Neural cell (in vitro differentiated cells): ENCODE data around the gene C7.

Experiments
- EZH2 ChIP-seq: fragments of 200-600, 300-800 bp; shearing (Covaris generic), sonication (generic); IDR thresholded peaks from 2 replicates; pipeline ENCODE4 v1.6.1; 2014; ENCODE audit warnings: antibody characterized with exemption, low read length, borderline replicate concordance, mild to moderate bottlenecking; ENCODE audit not compliant: insufficient read depth, poor library complexity, severe bottlenecking
- MXI1 ChIP-seq: fragments of 450-650 bp; conservative IDR thresholded peaks from 2 replicates; pipeline ENCODE4 v1.6.1; 2014; ENCODE audit warnings: antibody characterized with exemption, mild to moderate bottlenecking; ENCODE audit not compliant: poor library complexity, severe bottlenecking
- POLR2AphosphoS5 ChIP-seq: IDR thresholded peaks from 2 replicates; pipeline ENCODE4 v1.6.1; 2012
- TF ChIP-seq, protein P1 (sequence below): fragments of 450-650 bp; IDR thresholded peaks from 2 replicates; pipeline ENCODE4 v1.5.1; 2014; ENCODE audit warnings: antibody characterized with exemption, mild to moderate bottlenecking, moderate library complexity; ENCODE audit not compliant: poor library complexity, severe bottlenecking
- TF ChIP-seq, protein P2 (sequence below): IDR thresholded peaks from 2 replicates; pipeline ENCODE4 v1.6.1; 2012; ENCODE audit warnings: borderline replicate concordance

DNA sequence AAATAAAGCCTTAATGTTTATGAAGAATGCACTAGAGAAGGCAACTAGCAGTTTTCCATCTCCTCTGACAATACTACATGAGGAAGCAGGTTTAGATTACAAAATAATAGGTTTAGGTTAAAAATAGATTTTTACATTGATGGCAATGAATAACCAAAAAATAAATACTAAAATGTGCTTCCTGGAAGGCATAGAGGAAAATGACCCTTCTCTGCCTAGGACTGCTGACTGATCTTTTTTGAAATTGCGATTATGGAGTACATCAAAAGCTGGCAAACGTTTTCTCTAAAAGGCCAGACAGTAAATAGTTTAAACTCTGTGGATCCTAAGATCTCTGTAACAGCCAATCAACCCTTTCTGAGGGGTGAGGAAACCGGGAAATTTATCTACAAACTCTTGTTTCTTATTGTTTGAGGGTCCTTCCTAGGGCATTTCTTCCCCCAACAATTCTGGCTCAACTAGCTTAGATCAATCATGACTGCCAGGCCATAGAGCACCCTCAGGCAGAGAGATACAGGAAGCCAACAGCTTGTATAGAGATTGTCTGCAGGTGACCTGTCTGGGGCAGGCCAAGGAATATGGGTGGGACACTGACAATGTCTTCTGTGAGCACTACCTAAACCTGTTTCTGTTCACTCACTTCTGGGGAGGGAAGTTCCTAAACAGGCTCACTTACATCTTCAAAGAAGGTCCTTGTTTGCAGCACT, 94.5 kb downstream of the C7 start:
- no peak for TF ChIP-seq MXI1
- TF ChIP-seq, protein P1, sequence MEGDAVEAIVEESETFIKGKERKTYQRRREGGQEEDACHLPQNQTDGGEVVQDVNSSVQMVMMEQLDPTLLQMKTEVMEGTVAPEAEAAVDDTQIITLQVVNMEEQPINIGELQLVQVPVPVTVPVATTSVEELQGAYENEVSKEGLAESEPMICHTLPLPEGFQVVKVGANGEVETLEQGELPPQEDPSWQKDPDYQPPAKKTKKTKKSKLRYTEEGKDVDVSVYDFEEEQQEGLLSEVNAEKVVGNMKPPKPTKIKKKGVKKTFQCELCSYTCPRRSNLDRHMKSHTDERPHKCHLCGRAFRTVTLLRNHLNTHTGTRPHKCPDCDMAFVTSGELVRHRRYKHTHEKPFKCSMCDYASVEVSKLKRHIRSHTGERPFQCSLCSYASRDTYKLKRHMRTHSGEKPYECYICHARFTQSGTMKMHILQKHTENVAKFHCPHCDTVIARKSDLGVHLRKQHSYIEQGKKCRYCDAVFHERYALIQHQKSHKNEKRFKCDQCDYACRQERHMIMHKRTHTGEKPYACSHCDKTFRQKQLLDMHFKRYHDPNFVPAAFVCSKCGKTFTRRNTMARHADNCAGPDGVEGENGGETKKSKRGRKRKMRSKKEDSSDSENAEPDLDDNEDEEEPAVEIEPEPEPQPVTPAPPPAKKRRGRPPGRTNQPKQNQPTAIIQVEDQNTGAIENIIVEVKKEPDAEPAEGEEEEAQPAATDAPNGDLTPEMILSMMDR: no peak
- TF ChIP-seq EZH2: no peak
- TF ChIP-seq, protein P2, sequence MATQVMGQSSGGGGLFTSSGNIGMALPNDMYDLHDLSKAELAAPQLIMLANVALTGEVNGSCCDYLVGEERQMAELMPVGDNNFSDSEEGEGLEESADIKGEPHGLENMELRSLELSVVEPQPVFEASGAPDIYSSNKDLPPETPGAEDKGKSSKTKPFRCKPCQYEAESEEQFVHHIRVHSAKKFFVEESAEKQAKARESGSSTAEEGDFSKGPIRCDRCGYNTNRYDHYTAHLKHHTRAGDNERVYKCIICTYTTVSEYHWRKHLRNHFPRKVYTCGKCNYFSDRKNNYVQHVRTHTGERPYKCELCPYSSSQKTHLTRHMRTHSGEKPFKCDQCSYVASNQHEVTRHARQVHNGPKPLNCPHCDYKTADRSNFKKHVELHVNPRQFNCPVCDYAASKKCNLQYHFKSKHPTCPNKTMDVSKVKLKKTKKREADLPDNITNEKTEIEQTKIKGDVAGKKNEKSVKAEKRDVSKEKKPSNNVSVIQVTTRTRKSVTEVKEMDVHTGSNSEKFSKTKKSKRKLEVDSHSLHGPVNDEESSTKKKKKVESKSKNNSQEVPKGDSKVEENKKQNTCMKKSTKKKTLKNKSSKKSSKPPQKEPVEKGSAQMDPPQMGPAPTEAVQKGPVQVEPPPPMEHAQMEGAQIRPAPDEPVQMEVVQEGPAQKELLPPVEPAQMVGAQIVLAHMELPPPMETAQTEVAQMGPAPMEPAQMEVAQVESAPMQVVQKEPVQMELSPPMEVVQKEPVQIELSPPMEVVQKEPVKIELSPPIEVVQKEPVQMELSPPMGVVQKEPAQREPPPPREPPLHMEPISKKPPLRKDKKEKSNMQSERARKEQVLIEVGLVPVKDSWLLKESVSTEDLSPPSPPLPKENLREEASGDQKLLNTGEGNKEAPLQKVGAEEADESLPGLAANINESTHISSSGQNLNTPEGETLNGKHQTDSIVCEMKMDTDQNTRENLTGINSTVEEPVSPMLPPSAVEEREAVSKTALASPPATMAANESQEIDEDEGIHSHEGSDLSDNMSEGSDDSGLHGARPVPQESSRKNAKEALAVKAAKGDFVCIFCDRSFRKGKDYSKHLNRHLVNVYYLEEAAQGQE: no peak
- no peak for TF ChIP-seq POLR2AphosphoS5
